HCT116 (cell line): ENCODE measurements around the gene COG1. TPM values are rescaled to one million over a fixed set of nuclear protein-coding genes. Genes with fewer than 3 reads are reported as not detected.

Source experiments
- ATAC-seq: fragments of 200-7000 bp; cut with Tn5 transposase; 2 replicates; pipeline ENCODE4 v1.9.1; 2020; ENCODE audit warnings: mild to moderate bottlenecking, moderate library complexity
- BruUV-seq: library from RNA; stranded (reverse); fragments of 400-500 nt; replicated peaks from 2 replicates; lab custom pipeline; 2021; lab: Mats Ljungman, UMichigan
- CTCF ChIA-PET: fragments of 300-600 bp; sonication (Branson Sonifier 250); formaldehyde crosslinking; loops from one replicate; lab custom pipeline; 2021; ENCODE audit warnings: antibody characterized with exemption; lab: Charles Lee
- POLR2A ChIA-PET: fragments of 300-600, 350-600 bp; sonication (Branson Sonifier 250); formaldehyde crosslinking; loops from one replicate; lab custom pipeline; 2021; ENCODE audit warnings: antibody characterized with exemption; lab: Charles Lee
- RAD21 ChIA-PET, 2 experiments: fragments of 300-600 bp; sonication (Branson Sonifier 250); formaldehyde crosslinking; loops; one replicate each; lab custom pipeline; 2023; ENCODE audit warnings: low total read pairs in 2 of 2; ENCODE audit not compliant: uncharacterized antibody in 2 of 2, unreplicated experiment in 2 of 2, low non-redundant PET in 1 of 2; lab: Charles Lee
- DNase-seq: peaks from one replicate; pipeline ENCODE4 v3.0.0-alpha.2; 2010; ENCODE audit warnings: low read depth, low spot score
- H2AFZ ChIP-seq: fragments of 200-600 bp; shearing (Covaris generic), sonication (generic); 2 replicates; pipeline ENCODE4 v1.6.1; 2017; ENCODE audit warnings: low read depth, mixed run types, mixed read lengths, antibody characterized with exemption, low read length; ENCODE audit not compliant: poor library complexity, severe bottlenecking
- H3K27ac ChIP-seq: 2 replicates; pipeline ENCODE4 v1.5.1; 2012; ENCODE audit warnings: low read depth, low read length
- H3K27me3 ChIP-seq: fragments of 200-600 bp; sonication (generic); 2 replicates; pipeline ENCODE4 v1.6.1; 2016; ENCODE audit warnings: mixed run types, low read length, mixed read lengths; ENCODE audit not compliant: insufficient read depth
- H3K36me3 ChIP-seq, 2 experiments: fragments of 200-500 bp in 1 of 2; fragments of 200-600 bp in 1 of 2; sonication (Bioruptor generic) in 1 of 2; sonication (generic) in 1 of 2; 2 replicates each; pipeline versions ENCODE4 v1.5.1 to v1.6.1; 2014 to 2016; ENCODE audit warnings: low read length in 2 of 2, inconsistent platforms in 1 of 2, mixed read lengths in 1 of 2, mixed run types in 1 of 2; ENCODE audit not compliant: insufficient read depth in 2 of 2, control insufficient read depth in 1 of 2
- H3K4me1 ChIP-seq, 2 experiments: fragments of 200-600 bp in 1 of 2; sonication (generic) in 1 of 2; 2 replicates each; pipeline versions ENCODE4 v1.5.1 to v1.6.1; 2012 to 2017; ENCODE audit warnings: low read length in 2 of 2, inconsistent platforms in 1 of 2, mild to moderate bottlenecking in 1 of 2, mixed read lengths in 1 of 2, mixed run types in 1 of 2, moderate library complexity in 1 of 2; ENCODE audit not compliant: insufficient read depth in 2 of 2, control insufficient read depth in 1 of 2
- H3K4me2 ChIP-seq: fragments of 200-600 bp; sonication (generic); 2 replicates; pipeline ENCODE4 v1.6.1; 2017; ENCODE audit warnings: mixed run types, low read length, mixed read lengths
- H3K4me3 ChIP-seq, 2 experiments: fragments of 200-600 bp in 1 of 2; sonication (generic) in 1 of 2; replicated peaks in 1 of 2; 2 replicates each; pipeline ENCODE4 v1.5.1; 2011 to 2016; ENCODE audit warnings: low read length in 2 of 2, control low read depth in 1 of 2, low read depth in 1 of 2, mild to moderate bottlenecking in 1 of 2, mixed read lengths in 1 of 2, mixed run types in 1 of 2
- H3K79me2 ChIP-seq: fragments of 200-600 bp; sonication (generic); 2 replicates; pipeline ENCODE4 v1.6.1; 2017; ENCODE audit warnings: mild to moderate bottlenecking, mixed run types, low read length, moderate library complexity, mixed read lengths; ENCODE audit not compliant: insufficient read depth
- H3K9ac ChIP-seq: fragments of 200-600 bp; sonication (generic); 2 replicates; pipeline ENCODE4 v1.6.1; 2016; ENCODE audit warnings: low read length, mixed read lengths
- H3K9me2 ChIP-seq: fragments of 200-600 bp; sonication (generic), shearing (Covaris generic); 2 replicates; pipeline ENCODE4 v1.6.1; 2017; ENCODE audit warnings: mixed run types, mild to moderate bottlenecking, moderate library complexity; ENCODE audit not compliant: insufficient read depth
- H3K9me3 ChIP-seq, 2 experiments: fragments of 200-500 bp in 1 of 2; fragments of 200-600 bp in 1 of 2; sonication (Bioruptor generic) in 1 of 2; sonication (generic) in 1 of 2; 2 replicates each; pipeline ENCODE4 v1.6.1; 2014 to 2017; ENCODE audit warnings: low read length in 2 of 2, mixed read lengths in 2 of 2, inconsistent platforms in 1 of 2, low read depth in 1 of 2, mild to moderate bottlenecking in 1 of 2, mixed run types in 1 of 2, moderate library complexity in 1 of 2; ENCODE audit not compliant: control insufficient read depth in 1 of 2, insufficient read depth in 1 of 2
- H4K20me1 ChIP-seq: fragments of 200-600 bp; sonication (generic), shearing (Covaris generic); 2 replicates; pipeline ENCODE4 v1.6.1; 2017; ENCODE audit warnings: mixed run types, mild to moderate bottlenecking, moderate library complexity; ENCODE audit not compliant: insufficient read depth
- CBX3 ChIP-seq: IDR thresholded peaks from 2 replicates; pipeline ENCODE4 v1.6.1; 2012; ENCODE audit warnings: low read depth
- CEBPB ChIP-seq: IDR thresholded peaks from 2 replicates; pipeline ENCODE4 v1.6.1; 2012; ENCODE audit warnings: low read depth
- EGR1 ChIP-seq: IDR thresholded peaks from 2 replicates; pipeline ENCODE4 v1.6.1; 2012; ENCODE audit warnings: low read depth
- ELF1 ChIP-seq: IDR thresholded peaks from 2 replicates; pipeline ENCODE4 v1.6.1; 2012; ENCODE audit warnings: low read depth, borderline replicate concordance
- EZH2phosphoT487 ChIP-seq: fragments of 200-600 bp; IDR thresholded peaks from 2 replicates; pipeline ENCODE4 v1.6.1; 2018; ENCODE audit warnings: antibody characterized with exemption, borderline replicate concordance
- JUND ChIP-seq: IDR thresholded peaks from 2 replicates; pipeline ENCODE4 v1.6.1; 2012
- POLR2A ChIP-seq: IDR thresholded peaks from 2 replicates; pipeline ENCODE4 v1.7.0; 2011; ENCODE audit warnings: borderline replicate concordance; ENCODE audit not compliant: insufficient read depth, insufficient read length; ENCODE audit errors: extremely low read depth
- POLR2AphosphoS5 ChIP-seq: IDR thresholded peaks from 2 replicates; pipeline ENCODE4 v1.6.1; 2011; ENCODE audit warnings: mild to moderate bottlenecking, low read depth, low read length, moderate library complexity
- RAD21 ChIP-seq: IDR thresholded peaks from 2 replicates; pipeline ENCODE4 v1.6.1; 2012; ENCODE audit warnings: low read depth, mild to moderate bottlenecking
- SIN3A ChIP-seq: IDR thresholded peaks from 2 replicates; pipeline ENCODE4 v1.6.1; 2012; ENCODE audit warnings: low read depth
- SP1 ChIP-seq: IDR thresholded peaks from 2 replicates; pipeline ENCODE4 v1.6.1; 2012; ENCODE audit warnings: low read depth
- SRF ChIP-seq: IDR thresholded peaks from 2 replicates; pipeline ENCODE4 v1.6.1; 2012; ENCODE audit warnings: low read depth
- TCF7L2 ChIP-seq: IDR thresholded peaks from 2 replicates; pipeline ENCODE4 v1.7.0; 2011; ENCODE audit warnings: borderline replicate concordance, inconsistent platforms; ENCODE audit not compliant: insufficient read depth, insufficient read length; ENCODE audit errors: extremely low read depth
- YY1 ChIP-seq: IDR thresholded peaks from 2 replicates; pipeline ENCODE4 v1.6.1; 2011; ENCODE audit warnings: low read length, low read depth, moderate library complexity, mild to moderate bottlenecking; ENCODE audit not compliant: insufficient replicate concordance; ENCODE audit errors: extremely low read depth
- ZNF274 ChIP-seq: fragments of 200-500 bp; sonication (Bioruptor generic); IDR thresholded peaks from 2 replicates; pipeline ENCODE4 v1.6.1; 2014; ENCODE audit warnings: mild to moderate bottlenecking, low read depth, low read length, inconsistent platforms
- intact Hi-C: fragments of 100-400 bp; cut with micrococcal nuclease; formaldehyde crosslinking; loops from 2 replicates; pipeline ENCODE4 v1.10.0; 2022
- total RNA-seq: library from RNA; stranded (reverse); gene quantifications from one replicate; pipeline ENCODE4 v1.2.1, GENCODE V29; 2021; ENCODE audit not compliant: unreplicated experiment
- TF ChIP-seq, protein P1 (sequence below), 3 experiments: fragments of 200-600 bp in 1 of 3; sonication (generic) in 1 of 3; IDR thresholded peaks in 2 of 3; conservative IDR thresholded peaks in 1 of 3; 2 replicates each; pipeline ENCODE4 v1.5.1; 2012 to 2017; ENCODE audit warnings: low read depth in 2 of 3, low read length in 2 of 3, antibody characterized with exemption in 1 of 3, borderline replicate concordance in 1 of 3, control low read depth in 1 of 3, mild to moderate bottlenecking in 1 of 3, mixed read lengths in 1 of 3, mixed run types in 1 of 3, moderate library complexity in 1 of 3; ENCODE audit not compliant: insufficient read depth in 1 of 3
- TF ChIP-seq, protein P2 (sequence below): IDR thresholded peaks from 2 replicates; pipeline ENCODE4 v1.6.1; 2012; ENCODE audit warnings: low read depth
- TF ChIP-seq, protein P3 (sequence below): IDR thresholded peaks from 2 replicates; pipeline ENCODE4 v1.6.1; 2012
- TF ChIP-seq, protein P4 (sequence below): IDR thresholded peaks from 2 replicates; pipeline ENCODE4 v1.6.1; 2011; ENCODE audit warnings: mild to moderate bottlenecking, low read length, moderate library complexity; ENCODE audit not compliant: insufficient replicate concordance; ENCODE audit errors: extremely low read depth

The COG1 gene
- total RNA-seq, 1 experiment from 2014 or later = 44.6 TPM

DNA sequence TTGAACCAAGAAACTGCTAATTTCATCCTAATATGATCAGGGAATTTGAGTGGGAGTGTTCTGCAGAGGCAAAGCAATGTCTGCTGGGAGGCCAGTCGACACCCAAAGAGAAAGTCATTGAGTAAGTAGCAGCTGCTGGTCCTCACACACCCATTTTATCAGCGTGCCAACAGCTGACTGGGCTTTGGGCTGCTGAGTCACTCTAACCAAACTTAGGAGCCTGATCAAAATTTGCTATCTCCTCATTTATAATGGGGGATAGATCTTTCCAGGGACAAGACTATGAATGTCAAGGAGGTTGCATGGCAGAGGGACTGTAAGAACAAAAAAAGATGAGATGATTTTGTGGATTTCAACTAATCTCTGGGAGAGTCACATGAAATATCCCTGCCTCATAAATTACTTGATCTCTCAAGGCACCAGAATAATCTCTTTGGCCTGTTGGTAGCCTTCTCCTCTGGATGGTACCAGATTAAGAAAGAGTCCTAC, 35.9 kb downstream of the COG1 start:
- DNase-seq (peak; percentile 36), ATAC-seq (no peak)
- peak overlapping the region; percentile 6 for H3K9ac ChIP-seq
- H3K79me2 ChIP-seq = peaks cover 91% of the 10 kb centered on the region
- intact Hi-C loops = loop anchor here (2.0 kb wide), 1 partner anchor 36 kb away; the partner anchor contains the start of gene COG1
- no peaks in the 10 kb centered on the region for H3K9me2 ChIP-seq
- H3K4me2 ChIP-seq = peak overlapping the region; percentile 89
- H3K4me3 ChIP-seq = 0 out of 4 replicates have a peak overlapping the region, but pooled peaks of 1 of the 2 experiments have one; percentile 2
- no peaks in the 10 kb centered on the region for H3K9me3 ChIP-seq
- H2AFZ ChIP-seq = no peak overlapping the region
- H3K36me3 ChIP-seq = peaks cover 0 to 12% of the 10 kb centered on the region in 2 experiments; a peak in 2 of 4 replicates
- H3K27me3 ChIP-seq = no peaks in the 10 kb centered on the region
- H3K27ac ChIP-seq = peak overlapping the region; percentile 59; the same call in 1 of the 2 replicates
- ChIA-PET CTCF (interaction anchor here (0.8 to 2.3 kb wide), 5 partner anchors 13 to 672 kb away, joined by 3 to 7 read pairs (median 6); no protein-coding TSS in a partner anchor), RAD21 (interaction anchor here (0.7 to 1.1 kb wide), 2 partner anchors 501 to 982 kb away, joined by 3 read pairs; no protein-coding TSS in a partner anchor), POLR2A (interaction anchor here (0.7 to 1.5 kb wide), 3 partner anchors 21 to 636 kb away, joined by 3 read pairs; no protein-coding TSS in a partner anchor)
- peaks cover 6% of the 10 kb centered on the region; the same call in 1 of the 2 replicates for H4K20me1 ChIP-seq
- H3K4me1 ChIP-seq = peaks cover 28 to 51% of the 10 kb centered on the region in 2 experiments
- BruUV-seq = TSS peak; percentile 8
- TF ChIP-seq YY1 = no peak
- TF ChIP-seq POLR2A = no peak
- TF ChIP-seq, protein P1, sequence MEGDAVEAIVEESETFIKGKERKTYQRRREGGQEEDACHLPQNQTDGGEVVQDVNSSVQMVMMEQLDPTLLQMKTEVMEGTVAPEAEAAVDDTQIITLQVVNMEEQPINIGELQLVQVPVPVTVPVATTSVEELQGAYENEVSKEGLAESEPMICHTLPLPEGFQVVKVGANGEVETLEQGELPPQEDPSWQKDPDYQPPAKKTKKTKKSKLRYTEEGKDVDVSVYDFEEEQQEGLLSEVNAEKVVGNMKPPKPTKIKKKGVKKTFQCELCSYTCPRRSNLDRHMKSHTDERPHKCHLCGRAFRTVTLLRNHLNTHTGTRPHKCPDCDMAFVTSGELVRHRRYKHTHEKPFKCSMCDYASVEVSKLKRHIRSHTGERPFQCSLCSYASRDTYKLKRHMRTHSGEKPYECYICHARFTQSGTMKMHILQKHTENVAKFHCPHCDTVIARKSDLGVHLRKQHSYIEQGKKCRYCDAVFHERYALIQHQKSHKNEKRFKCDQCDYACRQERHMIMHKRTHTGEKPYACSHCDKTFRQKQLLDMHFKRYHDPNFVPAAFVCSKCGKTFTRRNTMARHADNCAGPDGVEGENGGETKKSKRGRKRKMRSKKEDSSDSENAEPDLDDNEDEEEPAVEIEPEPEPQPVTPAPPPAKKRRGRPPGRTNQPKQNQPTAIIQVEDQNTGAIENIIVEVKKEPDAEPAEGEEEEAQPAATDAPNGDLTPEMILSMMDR (IDR thresholded peaks at IDR 0.05 in 2 of 3, conservative IDR thresholded peaks at IDR 0.05 in 1 of 3; ENCODE audit: borderline replicate concordance in 1 of 3, insufficient read depth in 1 of 3, low read depth in 2 of 3, low read length in 2 of 3) = no peak
- TF ChIP-seq, protein P2, sequence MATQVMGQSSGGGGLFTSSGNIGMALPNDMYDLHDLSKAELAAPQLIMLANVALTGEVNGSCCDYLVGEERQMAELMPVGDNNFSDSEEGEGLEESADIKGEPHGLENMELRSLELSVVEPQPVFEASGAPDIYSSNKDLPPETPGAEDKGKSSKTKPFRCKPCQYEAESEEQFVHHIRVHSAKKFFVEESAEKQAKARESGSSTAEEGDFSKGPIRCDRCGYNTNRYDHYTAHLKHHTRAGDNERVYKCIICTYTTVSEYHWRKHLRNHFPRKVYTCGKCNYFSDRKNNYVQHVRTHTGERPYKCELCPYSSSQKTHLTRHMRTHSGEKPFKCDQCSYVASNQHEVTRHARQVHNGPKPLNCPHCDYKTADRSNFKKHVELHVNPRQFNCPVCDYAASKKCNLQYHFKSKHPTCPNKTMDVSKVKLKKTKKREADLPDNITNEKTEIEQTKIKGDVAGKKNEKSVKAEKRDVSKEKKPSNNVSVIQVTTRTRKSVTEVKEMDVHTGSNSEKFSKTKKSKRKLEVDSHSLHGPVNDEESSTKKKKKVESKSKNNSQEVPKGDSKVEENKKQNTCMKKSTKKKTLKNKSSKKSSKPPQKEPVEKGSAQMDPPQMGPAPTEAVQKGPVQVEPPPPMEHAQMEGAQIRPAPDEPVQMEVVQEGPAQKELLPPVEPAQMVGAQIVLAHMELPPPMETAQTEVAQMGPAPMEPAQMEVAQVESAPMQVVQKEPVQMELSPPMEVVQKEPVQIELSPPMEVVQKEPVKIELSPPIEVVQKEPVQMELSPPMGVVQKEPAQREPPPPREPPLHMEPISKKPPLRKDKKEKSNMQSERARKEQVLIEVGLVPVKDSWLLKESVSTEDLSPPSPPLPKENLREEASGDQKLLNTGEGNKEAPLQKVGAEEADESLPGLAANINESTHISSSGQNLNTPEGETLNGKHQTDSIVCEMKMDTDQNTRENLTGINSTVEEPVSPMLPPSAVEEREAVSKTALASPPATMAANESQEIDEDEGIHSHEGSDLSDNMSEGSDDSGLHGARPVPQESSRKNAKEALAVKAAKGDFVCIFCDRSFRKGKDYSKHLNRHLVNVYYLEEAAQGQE = no peak
- TF ChIP-seq EGR1 = no peak
- TF ChIP-seq JUND = peak; percentile 66; the same call in 1 of the 2 replicates
- peak; percentile 66; the same call in 1 of the 2 replicates for TF ChIP-seq SIN3A
- no peak for TF ChIP-seq ELF1
- TF ChIP-seq, protein P3, sequence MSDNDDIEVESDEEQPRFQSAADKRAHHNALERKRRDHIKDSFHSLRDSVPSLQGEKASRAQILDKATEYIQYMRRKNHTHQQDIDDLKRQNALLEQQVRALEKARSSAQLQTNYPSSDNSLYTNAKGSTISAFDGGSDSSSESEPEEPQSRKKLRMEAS = peak; percentile 60; the same call in 1 of the 2 replicates
- TF ChIP-seq CEBPB = no peak; the same call in none of the 2 replicates
- no peak for TF ChIP-seq ZNF274
- TF ChIP-seq, protein P4, sequence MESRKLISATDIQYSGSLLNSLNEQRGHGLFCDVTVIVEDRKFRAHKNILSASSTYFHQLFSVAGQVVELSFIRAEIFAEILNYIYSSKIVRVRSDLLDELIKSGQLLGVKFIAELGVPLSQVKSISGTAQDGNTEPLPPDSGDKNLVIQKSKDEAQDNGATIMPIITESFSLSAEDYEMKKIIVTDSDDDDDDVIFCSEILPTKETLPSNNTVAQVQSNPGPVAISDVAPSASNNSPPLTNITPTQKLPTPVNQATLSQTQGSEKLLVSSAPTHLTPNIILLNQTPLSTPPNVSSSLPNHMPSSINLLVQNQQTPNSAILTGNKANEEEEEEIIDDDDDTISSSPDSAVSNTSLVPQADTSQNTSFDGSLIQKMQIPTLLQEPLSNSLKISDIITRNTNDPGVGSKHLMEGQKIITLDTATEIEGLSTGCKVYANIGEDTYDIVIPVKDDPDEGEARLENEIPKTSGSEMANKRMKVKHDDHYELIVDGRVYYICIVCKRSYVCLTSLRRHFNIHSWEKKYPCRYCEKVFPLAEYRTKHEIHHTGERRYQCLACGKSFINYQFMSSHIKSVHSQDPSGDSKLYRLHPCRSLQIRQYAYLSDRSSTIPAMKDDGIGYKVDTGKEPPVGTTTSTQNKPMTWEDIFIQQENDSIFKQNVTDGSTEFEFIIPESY = no peak
- TF ChIP-seq SRF = no peak
- 0 out of 2 replicates have a peak, but pooled peaks have one; percentile 27 for TF ChIP-seq POLR2AphosphoS5
- TF ChIP-seq TCF7L2 = no peak
- no peak for TF ChIP-seq EZH2phosphoT487
- TF ChIP-seq RAD21 = no peak
- TF ChIP-seq SP1 = peak; percentile 45
- TF ChIP-seq CBX3 = peak; percentile 76; the same call in 1 of the 2 replicates
